K562 (cell line): ENCODE data around the gene CRABP2. TPM values are rescaled to one million over a fixed set of nuclear protein-coding genes. Genes with fewer than 3 reads are reported as not detected.

Experiments used
- AFF1 ChIP-seq, 2 experiments: fragments of 450-650 bp; IDR thresholded peaks; 2 replicates each; pipeline ENCODE4 v1.6.1; 2018; ENCODE audit warnings: mild to moderate bottlenecking in 2 of 2, low read depth in 1 of 2; ENCODE audit not compliant: partially characterized antibody in 2 of 2
- DEAF1 ChIP-seq: fragments of 450-650 bp; formaldehyde crosslinking; IDR thresholded peaks from 2 replicates; pipeline ENCODE4 v1.4.0; 2020; ENCODE audit warnings: mild to moderate bottlenecking, moderate library complexity
- E2F4 ChIP-seq: sonication (generic); formaldehyde crosslinking; IDR thresholded peaks from 2 replicates; pipeline ENCODE4 v1.8.0; 2022; ENCODE audit warnings: mild to moderate bottlenecking, low read depth, missing genetic modification reagents
- MCM5 ChIP-seq: fragments of 450-650 bp; IDR thresholded peaks from 2 replicates; pipeline ENCODE4 v1.6.1; 2016; ENCODE audit warnings: low read depth
- MED1 ChIP-seq: sonication (generic); formaldehyde crosslinking; IDR thresholded peaks from 2 replicates; pipeline ENCODE4 v1.8.1; 2023; ENCODE audit warnings: missing genetic modification reagents, borderline replicate concordance
- RB1 ChIP-seq: fragments of 450-650 bp; IDR thresholded peaks from 2 replicates; pipeline ENCODE4 v1.6.1; 2017; ENCODE audit warnings: low read depth, mild to moderate bottlenecking
- SAFB ChIP-seq: fragments of 200-400 bp; formaldehyde crosslinking; IDR thresholded peaks from 2 replicates; pipeline ENCODE4 v1.6.1; 2017; ENCODE audit warnings: low read depth, low read length, borderline replicate concordance
- ZC3H4 ChIP-seq: sonication (generic); formaldehyde crosslinking; IDR thresholded peaks from 2 replicates; pipeline ENCODE4 v1.9.0; 2021; ENCODE audit warnings: missing genetic modification reagents, borderline replicate concordance
- ZKSCAN1 ChIP-seq: fragments of 150-350 bp; IDR thresholded peaks from 2 replicates; pipeline ENCODE4 v1.6.1; 2016; ENCODE audit warnings: low read depth, low read length
- ZNF140 ChIP-seq: fragments of 250-450 bp; sonication (Bioruptor Pico); IDR thresholded peaks from 2 replicates; pipeline ENCODE4 v1.8.0; 2021; ENCODE audit warnings: moderate library complexity, mild to moderate bottlenecking, inconsistent platforms
- ZNF282 ChIP-seq: sonication (generic); formaldehyde crosslinking; IDR thresholded peaks from 2 replicates; pipeline ENCODE4 v1.8.1; 2023; ENCODE audit warnings: missing genetic modification reagents
- ZNF311 ChIP-seq: fragments of 250-450 bp; sonication (Bioruptor Pico); IDR thresholded peaks from 2 replicates; pipeline ENCODE4 v1.4.0; 2020; ENCODE audit warnings: mild to moderate bottlenecking, moderate library complexity
- ZNF347 ChIP-seq: fragments of 450-650 bp; formaldehyde crosslinking; IDR thresholded peaks from 2 replicates; pipeline ENCODE4 v1.4.0; 2020; ENCODE audit warnings: low read depth, mild to moderate bottlenecking, moderate library complexity
- ZNF699 ChIP-seq: fragments of 250-450 bp; sonication (Bioruptor Pico); IDR thresholded peaks from 2 replicates; pipeline ENCODE4 v1.8.0; 2021; ENCODE audit warnings: mild to moderate bottlenecking, moderate library complexity; ENCODE audit not compliant: insufficient replicate concordance
- polyA plus RNA-seq, 8 experiments: library from polyadenylated mRNA; depleted of rRNA in 4 of 8; stranded (reverse) in 5 of 8; unstranded in 3 of 8; fragments of >200 nt; fragmentation: Nextera tagmentation in 2 of 8; fragmentation: Illumina TruSeq in 1 of 8; extraction: Ambion mirVana in 2 of 8; extraction: Trizol in 1 of 8; gene quantifications; 2 replicates each; pipeline versions ENCODE4 v1.2.1 to v1.2.3, GENCODE V29; 2011 to 2014; ENCODE audit warnings: inconsistent platforms in 1 of 8, missing spikeins in 1 of 8
- total RNA-seq, 7 experiments: library from RNA; depleted of rRNA in 6 of 7; stranded (reverse); fragments of >200 nt in 6 of 7; fragmentation: Illumina TruSeq in 2 of 7; extraction: Trizol in 2 of 7; gene quantifications; 2 replicates each; pipeline versions ENCODE4 v1.2.1 to v1.2.3, GENCODE V29; 2011 to 2021; ENCODE audit warnings: low replicate concordance in 1 of 7
- TF ChIP-seq, protein P1 (sequence below): fragments of 450-650 bp; formaldehyde crosslinking; IDR thresholded peaks from 2 replicates; pipeline ENCODE4 v1.4.0; 2022; ENCODE audit warnings: mild to moderate bottlenecking, moderate library complexity

CRABP2 gene
- total and polyA plus RNA-seq, 9 of the 15 experiments (the other 6 are each of a cell fraction or from before 2014, with no cell fraction given), result 0.30 to 2.5 (median 0.82) TPM

- TF ChIP-seq E2F4 (CRISPR knock-in tag) (no peak), MED1 (CRISPR knock-in tag) (no peak), ZC3H4 (CRISPR knock-in tag) (no peak), SAFB (no peak), RB1 (peak; percentile 66; the same call in 1 of the 2 replicates), ZNF699 (CRISPR knock-in tag) (no peak), ZNF311 (CRISPR knock-in tag) (no peak), MCM5 (no peak), AFF1 (IDR thresholded peaks at IDR 0.05; ENCODE audit: low read depth in 1 of 2, partially characterized antibody in 2 of 2) (no peak), ZNF140 (CRISPR knock-in tag) (no peak), ZNF347 (no peak), ZKSCAN1 (0 out of 2 replicates have a peak, but pooled peaks have one; percentile 29), DEAF1 (CRISPR knock-in tag) (no peak), ZNF282 (no peak)
- TF ChIP-seq, protein P1, sequence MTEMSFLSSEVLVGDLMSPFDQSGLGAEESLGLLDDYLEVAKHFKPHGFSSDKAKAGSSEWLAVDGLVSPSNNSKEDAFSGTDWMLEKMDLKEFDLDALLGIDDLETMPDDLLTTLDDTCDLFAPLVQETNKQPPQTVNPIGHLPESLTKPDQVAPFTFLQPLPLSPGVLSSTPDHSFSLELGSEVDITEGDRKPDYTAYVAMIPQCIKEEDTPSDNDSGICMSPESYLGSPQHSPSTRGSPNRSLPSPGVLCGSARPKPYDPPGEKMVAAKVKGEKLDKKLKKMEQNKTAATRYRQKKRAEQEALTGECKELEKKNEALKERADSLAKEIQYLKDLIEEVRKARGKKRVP (CRISPR knock-in tag), result no peak
These were observed 23.4 kb upstream of the CRABP2 start, which contains the start of gene ISG20L2 (continued) for GRCh38 chr1:156728599-156729462.
